K562 (cell line): Measurements from ENCODE around the gene COMMD1. TPM values are rescaled to one million over a fixed set of nuclear protein-coding genes. Genes with fewer than 3 reads are reported as not detected.

Experiments used
- ATAC-seq: fragments of 200-7000 bp; cut with Tn5 transposase; 3 replicates; pipeline ENCODE4 v1.9.1; 2020; ENCODE audit warnings: moderate library complexity
- BruUV-seq: library from RNA; stranded (reverse); fragments of 400-500 nt; replicated peaks from 2 replicates; lab custom pipeline; 2021; lab: Mats Ljungman, UMichigan
- CTCF ChIA-PET: fragments of 300-600 bp; formaldehyde crosslinking; extraction: SDS; loops from one replicate; lab custom pipeline; 2021; ENCODE audit warnings: low intra/inter-chr PET ratio; lab: Yijun Ruan, JAX
- POLR2A ChIA-PET: fragments of 300-600, 350-650 bp; sonication (Branson Sonifier 250); formaldehyde crosslinking; extraction: SDS; loops from one replicate; lab custom pipeline; 2021; ENCODE audit warnings: antibody characterized with exemption, inconsistent platforms; lab: Yijun Ruan, JAX
- DNase-seq, 4 experiments: peaks; one replicate each; pipeline versions ENCODE4 v3.0.0 to v3.0.0-alpha.2; 2011 to 2018; ENCODE audit warnings: low spot score in 3 of 4, mixed read lengths in 3 of 4; ENCODE audit errors: extremely low read depth in 1 of 4
- FAIRE-seq: peaks from 2 replicates; lab custom pipeline; 2011; peaks lifted over from hg19 to GRCh38; lab: Jason Lieb, UNC
- H2AFZ ChIP-seq: 2 replicates; pipeline ENCODE4 v1.6.0; 2011; ENCODE audit warnings: low read depth, low read length, control low read depth, inconsistent platforms
- H3K27ac ChIP-seq: fragments of 200-600 bp; 3 replicates; pipeline ENCODE4 v1.8.0; 2011; ENCODE audit warnings: low read depth, mild to moderate bottlenecking, control low read depth, inconsistent platforms, low read length, moderate library complexity, mixed read lengths; ENCODE audit errors: extremely low read depth
- H3K27me3 ChIP-seq, 2 experiments: fragments of 300-600 bp in 1 of 2; 2 replicates in 1 of 2; 3 replicates in 1 of 2; pipeline versions ENCODE4 v1.6.0 to v1.8.0; 2011; ENCODE audit warnings: inconsistent platforms in 2 of 2, low read length in 2 of 2, mild to moderate bottlenecking in 1 of 2, mixed read lengths in 1 of 2, moderate library complexity in 1 of 2; ENCODE audit not compliant: control insufficient read depth in 2 of 2, insufficient read depth in 2 of 2
- H3K36me3 ChIP-seq: fragments of 300-600 bp; 3 replicates; pipeline ENCODE4 v1.8.0; 2011; ENCODE audit warnings: mild to moderate bottlenecking, low read length, inconsistent platforms; ENCODE audit not compliant: control insufficient read depth, insufficient read depth
- H3K4me1 ChIP-seq, 2 experiments: fragments of 200-600 bp in 1 of 2; replicated peaks in 1 of 2; 2 replicates in 1 of 2; 3 replicates in 1 of 2; pipeline versions ENCODE4 v1.5.1 to v1.8.0; 2011; ENCODE audit warnings: inconsistent platforms in 2 of 2, low read length in 2 of 2, mild to moderate bottlenecking in 1 of 2, mixed read lengths in 1 of 2, moderate library complexity in 1 of 2; ENCODE audit not compliant: control insufficient read depth in 2 of 2, insufficient read depth in 2 of 2
- H3K4me2 ChIP-seq: 2 replicates; pipeline ENCODE4 v1.6.1; 2011; ENCODE audit warnings: low read length, control low read depth, inconsistent platforms, mixed read lengths; ENCODE audit not compliant: insufficient read depth
- H3K4me3 ChIP-seq: fragments of 200-600 bp; sonication (generic), shearing (Covaris generic); 2 replicates; pipeline ENCODE4 v1.5.1; 2016; ENCODE audit warnings: control low read depth, inconsistent platforms
- H3K79me2 ChIP-seq: fragments of 200-600 bp; 3 replicates; pipeline ENCODE4 v1.8.0; 2011; ENCODE audit warnings: low read length, inconsistent platforms; ENCODE audit not compliant: control insufficient read depth, insufficient read depth
- H3K9ac ChIP-seq, 2 experiments: 2 replicates each; pipeline versions ENCODE4 v1.6.0 to v1.6.1; 2011; ENCODE audit warnings: low read depth in 2 of 2, low read length in 2 of 2, control low read depth in 1 of 2, inconsistent platforms in 1 of 2, mild to moderate bottlenecking in 1 of 2, mixed read lengths in 1 of 2; ENCODE audit not compliant: insufficient read depth in 1 of 2
- H3K9me1 ChIP-seq: one replicate; pipeline ENCODE4 v1.6.0; 2011; ENCODE audit warnings: inconsistent platforms, mild to moderate bottlenecking, low read length, moderate library complexity; ENCODE audit not compliant: control insufficient read depth, insufficient read depth
- H3K9me3 ChIP-seq: replicated peaks from 2 replicates; pipeline ENCODE4 v1.5.1; 2011; ENCODE audit warnings: low read depth, low read length, inconsistent platforms; ENCODE audit not compliant: control insufficient read depth, insufficient read depth
- H4K20me1 ChIP-seq: replicated peaks from 2 replicates; pipeline ENCODE4 v1.6.1; 2011; ENCODE audit warnings: low read length, inconsistent platforms, mixed read lengths; ENCODE audit not compliant: control insufficient read depth, insufficient read depth
- BRCA1 ChIP-seq, 2 experiments: fragments of 450-650 bp in 1 of 2; sonication (generic) in 1 of 2; formaldehyde crosslinking in 1 of 2; IDR thresholded peaks; 2 replicates each; pipeline versions ENCODE4 v1.5.0 to v1.6.1; 2017 to 2020; ENCODE audit warnings: mild to moderate bottlenecking in 1 of 2, missing genetic modification reagents in 1 of 2
- DACH1 ChIP-seq: fragments of 450-650 bp; IDR thresholded peaks from 2 replicates; pipeline ENCODE4 v1.6.1; 2018; ENCODE audit not compliant: partially characterized antibody
- ESRRA ChIP-seq: fragments of 450-650 bp; IDR thresholded peaks from 2 replicates; pipeline ENCODE4 v1.6.1; 2014; ENCODE audit warnings: low read depth, mild to moderate bottlenecking, moderate library complexity, borderline replicate concordance
- ETS2 ChIP-seq: IDR thresholded peaks from 2 replicates; pipeline ENCODE4 v1.6.1; 2016; ENCODE audit warnings: borderline replicate concordance, missing genetic modification characterization, mild to moderate bottlenecking, moderate library complexity, missing compliant biosample characterization; ENCODE audit not compliant: poor library complexity, severe bottlenecking
- NR4A1 ChIP-seq, 2 experiments: fragments of 250-450 bp in 1 of 2; fragments of 450-650 bp in 1 of 2; sonication (Bioruptor Pico) in 1 of 2; IDR thresholded peaks; 2 replicates each; pipeline versions ENCODE4 v1.4.0 to v1.6.1; 2016 to 2020; ENCODE audit warnings: mild to moderate bottlenecking in 2 of 2, missing compliant biosample characterization in 1 of 2, missing genetic modification characterization in 1 of 2, moderate library complexity in 1 of 2
- RAD51 ChIP-seq: fragments of 450-650 bp; IDR thresholded peaks from 2 replicates; pipeline ENCODE4 v1.7.1; 2016; ENCODE audit warnings: low read depth, mild to moderate bottlenecking, borderline replicate concordance
- TCF3 ChIP-seq: sonication (generic); formaldehyde crosslinking; IDR thresholded peaks from 2 replicates; pipeline ENCODE4 v1.4.0; 2020; ENCODE audit warnings: mild to moderate bottlenecking, missing genetic modification reagents
- ZBTB7A ChIP-seq: IDR thresholded peaks from 2 replicates; pipeline ENCODE4 v1.6.1; 2011; ENCODE audit warnings: low read depth, mild to moderate bottlenecking, low read length, moderate library complexity, borderline replicate concordance; ENCODE audit not compliant: control insufficient read depth
- ZC3H8 ChIP-seq: fragments of 450-650 bp; IDR thresholded peaks from 2 replicates; pipeline ENCODE4 v1.6.1; 2017
- ZNF239 ChIP-seq: fragments of 250-450 bp; sonication (Bioruptor Pico); IDR thresholded peaks from 2 replicates; pipeline ENCODE4 v1.4.0; 2020; ENCODE audit warnings: mild to moderate bottlenecking
- ZNF408 ChIP-seq: fragments of 250-450 bp; sonication (Bioruptor Pico); IDR thresholded peaks from 2 replicates; pipeline ENCODE4 v1.4.0; 2020; ENCODE audit warnings: low read depth, mild to moderate bottlenecking, moderate library complexity
- ZNF717 ChIP-seq: fragments of 250-450 bp; sonication (Bioruptor Pico); IDR thresholded peaks from 2 replicates; pipeline ENCODE4 v1.5.0; 2021
- WGBS: fragments of 100-300 bp; shearing (Covaris generic); methylation state at CpG from one replicate; pipeline ENCODE4 v1.1.6; 2016; ENCODE audit warnings: low coverage, mixed read lengths; ENCODE audit not compliant: insufficient coverage; ENCODE audit errors: missing lambda C conversion rate; 5-methylcytosine and 5-hydroxymethylcytosine counted together
- in situ Hi-C: fragments of 300-500 bp; cut with MboI; formaldehyde crosslinking; loops from 4 replicates; pipeline ENCODE4 v1.15.0; 2018; ENCODE audit warnings: inconsistent platforms, mixed read lengths
- intact Hi-C: fragments of 100-400 bp; cut with micrococcal nuclease; formaldehyde crosslinking; loops from 2 replicates; pipeline ENCODE4 v1.14.2; 2022
- polyA plus RNA-seq, 8 experiments: library from polyadenylated mRNA; depleted of rRNA in 4 of 8; stranded (reverse) in 5 of 8; unstranded in 3 of 8; fragments of >200 nt; fragmentation: Nextera tagmentation in 2 of 8; fragmentation: Illumina TruSeq in 1 of 8; extraction: Ambion mirVana in 2 of 8; extraction: Trizol in 1 of 8; gene quantifications; 2 replicates each; pipeline versions ENCODE4 v1.2.1 to v1.2.3, GENCODE V29; 2011 to 2014; ENCODE audit warnings: inconsistent platforms in 1 of 8, missing spikeins in 1 of 8
- total RNA-seq, 7 experiments: library from RNA; depleted of rRNA in 6 of 7; stranded (reverse); fragments of >200 nt in 6 of 7; fragmentation: Illumina TruSeq in 2 of 7; extraction: Trizol in 2 of 7; gene quantifications; 2 replicates each; pipeline versions ENCODE4 v1.2.1 to v1.2.3, GENCODE V29; 2011 to 2021; ENCODE audit warnings: low replicate concordance in 1 of 7
- TF ChIP-seq, protein P1 (sequence below): fragments of 250-450 bp; sonication (Bioruptor Pico); IDR thresholded peaks from 2 replicates; pipeline ENCODE4 v1.9.0; 2021; ENCODE audit warnings: mild to moderate bottlenecking, inconsistent platforms
- TF ChIP-seq, protein P2 (sequence below): fragments of 150-350 bp; conservative IDR thresholded peaks from 2 replicates; pipeline ENCODE4 v1.6.1; 2014; ENCODE audit warnings: low read length
- TF ChIP-seq, protein P3 (sequence below): fragments of 450-650 bp; IDR thresholded peaks from 2 replicates; pipeline ENCODE4 v1.6.1; 2016; ENCODE audit warnings: low read depth, mild to moderate bottlenecking, moderate library complexity

Gene COMMD1
- total and polyA plus RNA-seq, 9 of the 15 experiments (the other 6 are each of a cell fraction or from before 2014, with no cell fraction given), result 14.4 to 77.0 (median 21.4) TPM

DNA sequence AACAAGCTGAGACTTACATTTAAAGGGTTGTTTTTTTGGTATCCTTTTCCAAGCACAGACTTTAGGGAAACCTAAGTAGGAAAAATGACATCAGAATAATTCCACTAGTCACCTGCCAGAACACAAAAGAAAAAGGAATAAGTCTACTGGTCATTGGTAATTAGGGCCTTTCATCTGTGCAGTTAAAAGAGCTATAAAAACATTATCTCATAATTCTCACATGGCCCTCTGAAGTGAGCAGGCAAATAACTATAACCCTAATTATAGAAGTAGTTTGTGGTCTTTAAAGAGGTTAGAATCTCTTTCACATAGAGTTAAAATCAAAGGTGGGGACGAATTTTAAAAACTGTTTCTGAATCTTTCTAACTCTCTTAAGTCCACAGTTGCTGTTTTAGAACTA lies 179.3 kb downstream of the COMMD1 start:
- FAIRE-seq, result no peak
- Histone ChIP-seq H3K79me2 (no peaks in the 10 kb centered on the region), H3K27me3 (no peaks in the 10 kb centered on the region), H4K20me1 (no peaks in the 10 kb centered on the region), H3K9me1 (no peaks in the 10 kb centered on the region), H3K9me3 (no peaks in the 10 kb centered on the region), H3K36me3 (no peaks in the 10 kb centered on the region), H3K9ac (no peak overlapping the region), H3K27ac (no peak overlapping the region), H2AFZ (no peak overlapping the region; the same call in 1 of the 2 replicates), H3K4me3 (no peak overlapping the region), H3K4me1 (peaks cover 7 to 11% of the 10 kb centered on the region in 2 experiments; a peak in 3 of 5 replicates), H3K4me2 (no peak overlapping the region)
- no peak for DNase-seq
- no peak for ATAC-seq
- intact Hi-C loops (no loop called here), in situ Hi-C loops (no loop called here)
- no TSS peak for BruUV-seq
- POLR2A ChIA-PET, result interaction anchor here (0.6 kb wide), 1 partner anchor 620 kb away, joined by 5 read pairs; no protein-coding TSS in a partner anchor
- TF ChIP-seq, protein P1, sequence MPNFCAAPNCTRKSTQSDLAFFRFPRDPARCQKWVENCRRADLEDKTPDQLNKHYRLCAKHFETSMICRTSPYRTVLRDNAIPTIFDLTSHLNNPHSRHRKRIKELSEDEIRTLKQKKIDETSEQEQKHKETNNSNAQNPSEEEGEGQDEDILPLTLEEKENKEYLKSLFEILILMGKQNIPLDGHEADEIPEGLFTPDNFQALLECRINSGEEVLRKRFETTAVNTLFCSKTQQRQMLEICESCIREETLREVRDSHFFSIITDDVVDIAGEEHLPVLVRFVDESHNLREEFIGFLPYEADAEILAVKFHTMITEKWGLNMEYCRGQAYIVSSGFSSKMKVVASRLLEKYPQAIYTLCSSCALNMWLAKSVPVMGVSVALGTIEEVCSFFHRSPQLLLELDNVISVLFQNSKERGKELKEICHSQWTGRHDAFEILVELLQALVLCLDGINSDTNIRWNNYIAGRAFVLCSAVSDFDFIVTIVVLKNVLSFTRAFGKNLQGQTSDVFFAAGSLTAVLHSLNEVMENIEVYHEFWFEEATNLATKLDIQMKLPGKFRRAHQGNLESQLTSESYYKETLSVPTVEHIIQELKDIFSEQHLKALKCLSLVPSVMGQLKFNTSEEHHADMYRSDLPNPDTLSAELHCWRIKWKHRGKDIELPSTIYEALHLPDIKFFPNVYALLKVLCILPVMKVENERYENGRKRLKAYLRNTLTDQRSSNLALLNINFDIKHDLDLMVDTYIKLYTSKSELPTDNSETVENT (CRISPR knock-in tag), result no peak
- TF ChIP-seq, protein P2, sequence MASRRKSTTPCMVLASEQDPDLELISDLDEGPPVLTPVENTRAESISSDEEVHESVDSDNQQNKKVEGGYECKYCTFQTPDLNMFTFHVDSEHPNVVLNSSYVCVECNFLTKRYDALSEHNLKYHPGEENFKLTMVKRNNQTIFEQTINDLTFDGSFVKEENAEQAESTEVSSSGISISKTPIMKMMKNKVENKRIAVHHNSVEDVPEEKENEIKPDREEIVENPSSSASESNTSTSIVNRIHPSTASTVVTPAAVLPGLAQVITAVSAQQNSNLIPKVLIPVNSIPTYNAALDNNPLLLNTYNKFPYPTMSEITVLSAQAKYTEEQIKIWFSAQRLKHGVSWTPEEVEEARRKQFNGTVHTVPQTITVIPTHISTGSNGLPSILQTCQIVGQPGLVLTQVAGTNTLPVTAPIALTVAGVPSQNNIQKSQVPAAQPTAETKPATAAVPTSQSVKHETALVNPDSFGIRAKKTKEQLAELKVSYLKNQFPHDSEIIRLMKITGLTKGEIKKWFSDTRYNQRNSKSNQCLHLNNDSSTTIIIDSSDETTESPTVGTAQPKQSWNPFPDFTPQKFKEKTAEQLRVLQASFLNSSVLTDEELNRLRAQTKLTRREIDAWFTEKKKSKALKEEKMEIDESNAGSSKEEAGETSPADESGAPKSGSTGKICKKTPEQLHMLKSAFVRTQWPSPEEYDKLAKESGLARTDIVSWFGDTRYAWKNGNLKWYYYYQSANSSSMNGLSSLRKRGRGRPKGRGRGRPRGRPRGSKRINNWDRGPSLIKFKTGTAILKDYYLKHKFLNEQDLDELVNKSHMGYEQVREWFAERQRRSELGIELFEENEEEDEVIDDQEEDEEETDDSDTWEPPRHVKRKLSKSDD, result no peak
- TF ChIP-seq ZBTB7A, result no peak
- no peak for TF ChIP-seq NR4A1 (CRISPR knock-in tag; IDR thresholded peaks at IDR 0.05)
- TF ChIP-seq NR4A1 (tag; IDR thresholded peaks at IDR 0.05), result no peak
- TF ChIP-seq ZC3H8, result no peak
- no peak for TF ChIP-seq RAD51
- TF ChIP-seq TCF3, result no peak
- TF ChIP-seq ETS2 (tag), result no peak
- no peak for TF ChIP-seq ZNF408 (CRISPR knock-in tag)
- TF ChIP-seq, protein P3, sequence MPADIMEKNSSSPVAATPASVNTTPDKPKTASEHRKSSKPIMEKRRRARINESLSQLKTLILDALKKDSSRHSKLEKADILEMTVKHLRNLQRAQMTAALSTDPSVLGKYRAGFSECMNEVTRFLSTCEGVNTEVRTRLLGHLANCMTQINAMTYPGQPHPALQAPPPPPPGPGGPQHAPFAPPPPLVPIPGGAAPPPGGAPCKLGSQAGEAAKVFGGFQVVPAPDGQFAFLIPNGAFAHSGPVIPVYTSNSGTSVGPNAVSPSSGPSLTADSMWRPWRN, result no peak
- TF ChIP-seq BRCA1 (IDR thresholded peaks at IDR 0.05), result no peak
- TF ChIP-seq BRCA1 (CRISPR knock-in tag; IDR thresholded peaks at IDR 0.05), result no peak
- no peak for TF ChIP-seq ESRRA
- no peak for TF ChIP-seq ZNF239 (CRISPR knock-in tag)
- no peak for TF ChIP-seq DACH1
- TF ChIP-seq ZNF717 (CRISPR knock-in tag), result no peak
- 11% methylated on average over 1 of the region's 1 CpG for WGBS
- CTCF ChIA-PET, result no interaction called here
